ENCODE data around the gene TEPSIN. TPM values are rescaled to one million over a fixed set of nuclear protein-coding genes. Genes with fewer than 3 reads are reported as not detected.

The TEPSIN gene
- total and polyA plus RNA-seq, 2 of the 13 experiments (the other 11 are each of a cell fraction or from before 2014, with no cell fraction given), result 16.1 to 18.8 TPM

GRCh38 chr17:81241648-81242420 lies 3.0 kb upstream of the TEPSIN start (continued):
- no peak for TF ChIP-seq ZBTB49 (CRISPR knock-in tag; IDR thresholded peaks at IDR 0.05; ENCODE audit: borderline replicate concordance)
- no peak for TF ChIP-seq ZBTB20 (CRISPR knock-in tag; IDR thresholded peaks at IDR 0.05; ENCODE audit: borderline replicate concordance, low read depth)

- H3K4me2 ChIP-seq (ENCODE audit: low read depth, low read length), result peak overlapping the region; percentile 91
- ATAC-seq, result no peak
- peak; percentile 74; the same call in 1 of the 2 replicates for TF ChIP-seq NCOA1 (CRISPR knock-in tag; IDR thresholded peaks at IDR 0.05)
- no peak for TF ChIP-seq THAP8 (CRISPR knock-in tag; IDR thresholded peaks at IDR 0.05; ENCODE audit: borderline replicate concordance)
- no peak for TF ChIP-seq MED13 (CRISPR knock-in tag; IDR thresholded peaks at IDR 0.05)
- no peak for TF ChIP-seq HNF4G (IDR thresholded peaks at IDR 0.05; ENCODE audit: borderline replicate concordance, low read depth, low read length)
- 0 out of 2 replicates have a peak, but pooled peaks have one; percentile 23 for TF ChIP-seq HNF4G (CRISPR knock-in tag; IDR thresholded peaks at IDR 0.05; ENCODE audit: borderline replicate concordance, low read depth)
- TF ChIP-seq KDM4B (CRISPR knock-in tag; IDR thresholded peaks at IDR 0.05), result no peak
- no peak for TF ChIP-seq ZNF746 (CRISPR knock-in tag; IDR thresholded peaks at IDR 0.05)
- 0 out of 2 replicates have a peak, but pooled peaks have one; percentile 62 for TF ChIP-seq ZNF605 (CRISPR knock-in tag; IDR thresholded peaks at IDR 0.05)
- 0 out of 2 replicates have a peak, but pooled peaks have one; percentile 15 for TF ChIP-seq ZFP91 (CRISPR knock-in tag; IDR thresholded peaks at IDR 0.05; ENCODE audit: borderline replicate concordance)
- TF ChIP-seq ZNF672 (CRISPR knock-in tag; IDR thresholded peaks at IDR 0.05), result no peak
- 0 out of 2 replicates have a peak, but pooled peaks have one; percentile 5 for TF ChIP-seq E2F5 (CRISPR knock-in tag; conservative IDR thresholded peaks at IDR 0.05)
These were observed 2.3 kb upstream of the TEPSIN start for GRCh38 chr17:81241203-81241602.

More at GRCh38 chr17:81241203-81241602, 2.3 kb upstream of the TEPSIN start:
- FAIRE-seq (no peak), DNase-seq (ENCODE audit: low spot score) (no peak)
- 95% methylated on average over 10 of the region's 10 CpGs for WGBS (ENCODE audit: low lambda C conversion rate)
- H3K27me3 ChIP-seq (ENCODE audit: control insufficient read depth in 1 of 2, insufficient read depth in 2 of 2, low read length in 2 of 2), result no peaks in the 10 kb centered on the region; a peak in 1 of 5 replicates
- intact Hi-C loops (cut with micrococcal nuclease; ENCODE audit: unreplicated experiment) (loop anchor here (1.0 kb wide), 1 partner anchor 99 kb away; no protein-coding TSS in a partner anchor), in situ Hi-C loops (cut with HindIII; ENCODE audit: extremely low pct_ligation_motif_present, low pct_unique_long_range_greater_than_20kb) (no loop called here)
- POLR2A ChIA-PET, result interaction anchor here (3.8 kb wide), 1 partner anchor 18 kb away, joined by 61 read pairs; the partner anchor contains the start of gene CEP131
- CTCF ChIA-PET (ENCODE audit: low intra/inter-chr PET ratio, low total read pairs), result interaction anchor here (1.1 to 2.4 kb wide), 3 partner anchors 96 to 140 kb away, joined by 6 to 28 read pairs (median 9); no protein-coding TSS in a partner anchor
- H3K36me3 ChIP-seq (replicated peaks in 1 of 2; ENCODE audit: control insufficient read depth in 1 of 2, insufficient read depth in 2 of 2, low read length in 2 of 2), result peaks cover 4 to 6% of the 10 kb centered on the region in 2 experiments; a peak in 1 of 5 replicates
- no peak overlapping the region for H3K9ac ChIP-seq (ENCODE audit: insufficient read depth, low read depth, low read length)
- H3K9me3 ChIP-seq (ENCODE audit: low read length), result no peaks in the 10 kb centered on the region
- H2AFZ ChIP-seq (ENCODE audit: low read length), result no peak overlapping the region
- peaks cover 8% of the 10 kb centered on the region; the same call in 1 of the 2 replicates for H4K20me1 ChIP-seq (ENCODE audit: insufficient read depth, low read length)
- no peak overlapping the region for H3K27ac ChIP-seq (ENCODE audit: extremely low read length, insufficient read depth, low read length)
- no peak overlapping the region; a peak in 1 of 6 replicates for H3K4me3 ChIP-seq (replicated peaks in 1 of 3; ENCODE audit: insufficient read depth in 1 of 3, low read depth in 2 of 3, low read length in 3 of 3)
- H3K4me1 ChIP-seq (ENCODE audit: insufficient read depth, low read length), result peaks cover 47% of the 10 kb centered on the region
- BruUV-seq (replicated peaks), result no TSS peak
- H3K79me2 ChIP-seq (ENCODE audit: insufficient read depth, low read length), result peaks cover 37% of the 10 kb centered on the region
